A549 (cell line): ENCODE measurements around the gene MCTP1. TPM values are rescaled to one million over a fixed set of nuclear protein-coding genes. Genes with fewer than 3 reads are reported as not detected.

Experiments used
- ATAC-seq, 2 experiments: fragments of 200-7000 bp in 1 of 2; fragments of >200 bp in 1 of 2; cut with Nextera tagmentation in 1 of 2; cut with Tn5 transposase in 1 of 2; 3 replicates each; pipeline versions ENCODE4 v1.8.0 to v1.9.1; 2018 to 2020; ENCODE audit warnings: mild to moderate bottlenecking in 1 of 2, moderate library complexity in 1 of 2
- CTCF ChIA-PET: fragments of 300-600 bp; sonication (Branson Sonifier 250); formaldehyde crosslinking; extraction: SDS; loops from one replicate; lab custom pipeline; 2021; ENCODE audit warnings: antibody characterized with exemption, inconsistent platforms; lab: Yijun Ruan, JAX
- POLR2A ChIA-PET: fragments of 350-600 bp; formaldehyde crosslinking; extraction: SDS; loops from one replicate; lab custom pipeline; 2021; ENCODE audit warnings: antibody characterized with exemption, inconsistent platforms; lab: Yijun Ruan, JAX
- DNase-seq, 2 experiments: peaks; one replicate each; pipeline versions ENCODE4 v3.0.0 to v3.0.0-alpha.2; 2011 to 2016; ENCODE audit warnings: low read depth in 1 of 2, low spot score in 1 of 2
- FAIRE-seq: peaks from 2 replicates; lab custom pipeline; 2011; peaks lifted over from hg19 to GRCh38; lab: Jason Lieb, UNC
- H3K27ac ChIP-seq, 2 experiments: fragments of >200 bp; sonication (Bioruptor Twin); formaldehyde crosslinking; 3 replicates each; pipeline ENCODE4 v1.5.1; 2016 to 2017
- H3K4me1 ChIP-seq: fragments of >200 bp; sonication (Bioruptor Twin); formaldehyde crosslinking; 3 replicates; pipeline ENCODE4 v1.6.1; 2016
- H3K4me2 ChIP-seq: fragments of >200 bp; sonication (Bioruptor Twin); formaldehyde crosslinking; 3 replicates; pipeline ENCODE4 v1.6.1; 2016
- H3K4me3 ChIP-seq: fragments of >200 bp; sonication (Bioruptor Twin); formaldehyde crosslinking; 3 replicates; pipeline ENCODE4 v1.5.1; 2016
- H3K9me3 ChIP-seq: fragments of >200 bp; sonication (Bioruptor Twin); formaldehyde crosslinking; 3 replicates; pipeline ENCODE4 v1.6.1; 2016
- BCL3 ChIP-seq: fragments of >200 bp; sonication (Bioruptor Twin); formaldehyde crosslinking; IDR thresholded peaks from 3 replicates; pipeline ENCODE4 v1.6.1; 2016
- CEBPB ChIP-seq, 2 experiments: fragments of >200 bp in 1 of 2; sonication (Bioruptor Twin) in 1 of 2; formaldehyde crosslinking in 1 of 2; IDR thresholded peaks; 2 replicates each; pipeline ENCODE4 v1.6.1; 2012 to 2016
- CHD2 ChIP-seq: fragments of 150-350 bp; IDR thresholded peaks from 2 replicates; pipeline ENCODE4 v1.6.1; 2014; ENCODE audit warnings: low read length; ENCODE audit not compliant: partially characterized antibody
- CHD4 ChIP-seq: fragments of 200-600 bp; sonication (generic); IDR thresholded peaks from 2 replicates; pipeline ENCODE4 v1.6.1; 2016; ENCODE audit warnings: antibody characterized with exemption, mild to moderate bottlenecking, borderline replicate concordance
- EHF ChIP-seq: fragments of 250-450 bp; sonication (Bioruptor Pico); IDR thresholded peaks from 2 replicates; pipeline ENCODE4 v1.5.0; 2020; ENCODE audit warnings: mild to moderate bottlenecking
- ELK1 ChIP-seq: fragments of 150-350 bp; IDR thresholded peaks from 2 replicates; pipeline ENCODE4 v1.6.1; 2014; ENCODE audit warnings: low read depth, mild to moderate bottlenecking, low read length
- FOSB ChIP-seq: fragments of 250-450 bp; sonication (Bioruptor Pico); IDR thresholded peaks from 2 replicates; pipeline ENCODE4 v1.5.0; 2020; ENCODE audit warnings: mild to moderate bottlenecking, moderate library complexity
- GATA3 ChIP-seq: IDR thresholded peaks from 2 replicates; pipeline ENCODE4 v1.6.1; 2012; ENCODE audit warnings: borderline replicate concordance
- HDAC2 ChIP-seq: fragments of 200-600 bp; sonication (generic); IDR thresholded peaks from 2 replicates; pipeline ENCODE4 v1.6.1; 2016
- HMGXB4 ChIP-seq: fragments of 250-450 bp; sonication (Bioruptor Pico); IDR thresholded peaks from 2 replicates; pipeline ENCODE4 v1.5.0; 2021; ENCODE audit warnings: mild to moderate bottlenecking, moderate library complexity, borderline replicate concordance
- HOXA7 ChIP-seq: fragments of 250-450 bp; sonication (Bioruptor Pico); IDR thresholded peaks from 2 replicates; pipeline ENCODE4 v1.5.0; 2020; ENCODE audit warnings: mild to moderate bottlenecking, moderate library complexity
- KDM1A ChIP-seq: fragments of 200-600 bp; sonication (generic); IDR thresholded peaks from 2 replicates; pipeline ENCODE4 v1.6.1; 2016; ENCODE audit warnings: low read depth, mild to moderate bottlenecking
- MYC ChIP-seq: IDR thresholded peaks from 2 replicates; pipeline ENCODE4 v1.6.1; 2012; ENCODE audit warnings: mild to moderate bottlenecking, inconsistent platforms, low read length, improper control_type of control experiment, borderline replicate concordance
- NR3C1 ChIP-seq: fragments of >200 bp; sonication (Bioruptor Twin); formaldehyde crosslinking; IDR thresholded peaks from 3 replicates; pipeline ENCODE4 v1.6.1; 2017
- RCOR1 ChIP-seq: fragments of 150-350 bp; IDR thresholded peaks from 2 replicates; pipeline ENCODE4 v1.6.1; 2014; ENCODE audit warnings: antibody characterized with exemption, low read length, low read depth
- RNF2 ChIP-seq: fragments of 200-600 bp; sonication (generic); IDR thresholded peaks from 2 replicates; pipeline ENCODE4 v1.6.1; 2016; ENCODE audit warnings: low read depth, mild to moderate bottlenecking, antibody characterized with exemption, moderate library complexity, borderline replicate concordance
- SREBF2 ChIP-seq: fragments of 450-650 bp; IDR thresholded peaks from 2 replicates; pipeline ENCODE4 v1.6.1; 2014; ENCODE audit warnings: mild to moderate bottlenecking, moderate library complexity
- ZNF302 ChIP-seq: fragments of 250-450 bp; sonication (Bioruptor Pico); IDR thresholded peaks from 2 replicates; pipeline ENCODE4 v1.9.0; 2021; ENCODE audit warnings: inconsistent platforms, mild to moderate bottlenecking, moderate library complexity
- WGBS: methylation state at CpG from one replicate; pipeline ENCODE4 v1.1.6; 2017; ENCODE audit errors: missing lambda C conversion rate; 5-methylcytosine and 5-hydroxymethylcytosine counted together
- polyA plus RNA-seq, 4 experiments: library from polyadenylated mRNA; depleted of rRNA in 3 of 4; stranded (reverse); fragments of >200 nt; fragmentation: RNase III in 1 of 4; extraction: RNeasy Plus Mini Kit Qiagen cat#74134 plus additional on column Dnase treatment in 1 of 4; gene quantifications; 2 replicates in 3 of 4; 3 replicates in 1 of 4; pipeline ENCODE4 v1.2.3, GENCODE V29; 2011 to 2017
- TF ChIP-seq, protein P1 (sequence below): IDR thresholded peaks from 2 replicates; pipeline ENCODE4 v1.6.1; 2012

MCTP1 gene
- polyA plus RNA-seq, 2 of the 4 experiments (the other 2 are of a cell fraction): 5.4 to 6.9 TPM

GRCh38 chr5:94674490-94675382 is 610.2 kb downstream of the MCTP1 start (continued):
- no peak for TF ChIP-seq HDAC2
- no peak for TF ChIP-seq KDM1A
- TF ChIP-seq, protein P1, sequence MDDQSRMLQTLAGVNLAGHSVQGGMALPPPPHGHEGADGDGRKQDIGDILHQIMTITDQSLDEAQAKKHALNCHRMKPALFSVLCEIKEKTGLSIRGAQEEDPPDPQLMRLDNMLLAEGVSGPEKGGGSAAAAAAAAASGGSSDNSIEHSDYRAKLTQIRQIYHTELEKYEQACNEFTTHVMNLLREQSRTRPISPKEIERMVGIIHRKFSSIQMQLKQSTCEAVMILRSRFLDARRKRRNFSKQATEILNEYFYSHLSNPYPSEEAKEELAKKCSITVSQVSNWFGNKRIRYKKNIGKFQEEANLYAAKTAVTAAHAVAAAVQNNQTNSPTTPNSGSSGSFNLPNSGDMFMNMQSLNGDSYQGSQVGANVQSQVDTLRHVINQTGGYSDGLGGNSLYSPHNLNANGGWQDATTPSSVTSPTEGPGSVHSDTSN: no peak
- TF ChIP-seq CHD2: no peak
- TF ChIP-seq CEBPB (IDR thresholded peaks at IDR 0.05): no peak
- TF ChIP-seq NR3C1: no peak

DNA sequence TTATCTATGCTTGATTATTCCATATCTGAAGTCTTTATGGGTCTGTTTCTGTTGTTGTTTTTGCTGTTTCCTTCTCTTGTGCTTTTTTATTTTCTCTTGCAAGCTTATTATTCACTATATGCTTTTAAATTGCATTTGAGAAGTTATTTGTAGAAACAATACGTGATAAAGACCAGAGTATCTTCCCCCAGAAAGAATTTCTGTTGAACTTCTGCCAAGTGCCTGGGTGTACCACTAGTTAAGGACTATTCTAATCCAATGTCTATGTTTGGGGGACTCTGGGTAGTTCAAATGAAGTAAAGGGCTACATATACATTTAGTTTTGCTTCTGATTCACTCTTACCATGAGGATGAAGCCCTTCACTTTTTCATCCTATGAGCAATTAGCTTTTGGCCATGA is 612.1 kb downstream of the MCTP1 start:
- no peak for DNase-seq
- no peak for FAIRE-seq
- TF ChIP-seq SREBF2: no peak
- Histone ChIP-seq H3K9me3 (no peaks in the 10 kb centered on the region), H3K27ac (no peak overlapping the region), H3K4me3 (no peak overlapping the region), H3K4me2 (no peak overlapping the region), H3K4me1 (no peaks in the 10 kb centered on the region)
- ChIA-PET POLR2A (no interaction called here), CTCF (no interaction called here)
- WGBS: 77% methylated on average over 1 of the region's 1 CpG
- ATAC-seq: no peak

DNA sequence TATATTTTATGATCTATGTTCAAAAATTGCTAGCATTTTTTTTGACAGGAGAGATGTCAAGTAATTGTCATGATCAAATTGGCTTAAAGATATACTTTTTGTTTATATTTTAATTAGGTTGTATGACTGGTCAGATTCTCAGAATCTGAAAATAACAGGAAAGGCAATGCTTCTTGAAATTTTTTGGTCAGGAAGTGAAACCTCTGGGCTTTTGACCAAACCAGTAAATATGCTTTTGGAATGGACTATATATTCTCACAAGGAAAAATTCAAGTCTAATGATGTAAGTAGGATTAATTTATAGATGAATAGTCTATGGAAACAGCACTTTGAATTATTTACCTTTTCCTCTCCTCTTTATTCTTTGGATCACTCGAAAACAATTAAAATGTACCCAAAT is 614.2 kb downstream of the MCTP1 start:
- Histone ChIP-seq H3K4me2 (no peak overlapping the region), H3K4me3 (no peak overlapping the region), H3K27ac (no peak overlapping the region), H3K4me1 (no peaks in the 10 kb centered on the region), H3K9me3 (no peaks in the 10 kb centered on the region)
- no peak for TF ChIP-seq RCOR1
- no peak for TF ChIP-seq BCL3
- no peak for TF ChIP-seq CHD4
- no peak for TF ChIP-seq GATA3
- no peak for TF ChIP-seq MYC
- no peak for DNase-seq
- CTCF ChIA-PET: no interaction called here
- WGBS: 96% methylated on average over 1 of the region's 1 CpG
- no peak for FAIRE-seq
- POLR2A ChIA-PET: no interaction called here
- no peak for ATAC-seq

DNA sequence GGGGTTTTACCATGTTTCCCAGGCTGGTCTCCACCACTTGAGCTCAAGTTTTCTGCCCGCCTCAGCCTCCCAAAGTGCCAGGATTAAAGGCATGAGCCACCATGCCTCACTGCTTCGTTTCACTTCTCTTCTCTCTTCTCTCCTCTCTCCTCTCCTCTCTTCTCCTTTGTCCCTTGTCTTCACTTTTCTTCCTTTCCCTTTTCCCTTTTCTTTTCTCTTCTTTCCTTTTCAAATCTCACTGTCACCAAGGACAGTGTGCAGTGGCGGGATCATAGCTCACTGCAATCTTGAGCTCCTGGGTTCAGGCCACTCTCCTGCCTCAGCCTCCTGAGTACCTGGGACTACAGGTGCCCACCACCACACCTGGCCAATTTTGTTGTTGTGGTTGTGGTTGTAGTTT is 617.0 kb downstream of the MCTP1 start:
- no peak for ATAC-seq
- Histone ChIP-seq H3K4me2 (no peak overlapping the region), H3K4me3 (no peak overlapping the region)

More for the DNA sequence above, 617.0 kb downstream of the MCTP1 start:
- POLR2A ChIA-PET: no interaction called here
- Histone ChIP-seq H3K27ac (no peak overlapping the region), H3K4me1 (no peaks in the 10 kb centered on the region), H3K9me3 (no peaks in the 10 kb centered on the region)
- CTCF ChIA-PET: interaction anchor here (0.6 to 1.7 kb wide), 4 partner anchors 11 to 853 kb away, joined by 3 to 4 read pairs (median 4); no protein-coding TSS in a partner anchor
- 93% methylated on average over 3 of the region's 3 CpGs for whole genome bisulfite sequencing
- DNase-seq (no peak), FAIRE-seq (no peak)
- TF ChIP-seq CEBPB (IDR thresholded peaks at IDR 0.05) (no peak), ZNF302 (CRISPR knock-in tag) (no peak), ELK1 (no peak), HMGXB4 (CRISPR knock-in tag) (no peak), EHF (CRISPR knock-in tag) (no peak), FOSB (no peak), MYC (no peak), HOXA7 (CRISPR knock-in tag) (no peak), RNF2 (no peak)
- TF ChIP-seq, all 56 proteins: peak for 0
